Loucy (cell line): Measurements from ENCODE around the gene QSER1.
A peak's percentile ranks its signal among the peaks of the same experiment; 100 is the strongest.

Experiments used
- H2AFZ ChIP-seq: fragments of 200-600 bp; sonication (generic); 2 replicates; pipeline ENCODE4 v1.6.0; 2016; ENCODE audit warnings: antibody characterized with exemption, mild to moderate bottlenecking, low read length, moderate library complexity
- H3F3A ChIP-seq: fragments of 200-600 bp; 2 replicates; pipeline ENCODE4 v1.6.0; 2016; ENCODE audit warnings: antibody characterized with exemption, low read depth, mild to moderate bottlenecking
- H3K27me3 ChIP-seq: fragments of 200-600 bp; sonication (generic); 2 replicates; pipeline ENCODE4 v1.6.1; 2014; ENCODE audit warnings: low read length, mild to moderate bottlenecking; ENCODE audit not compliant: insufficient read depth, poor library complexity, severe bottlenecking
- H3K36me3 ChIP-seq: fragments of 200-600 bp; sonication (generic); 2 replicates; pipeline ENCODE4 v1.6.1; 2016; ENCODE audit warnings: low read length; ENCODE audit not compliant: insufficient read depth
- H3K4me1 ChIP-seq: fragments of 200-600 bp; sonication (generic); 2 replicates; pipeline ENCODE4 v1.5.1; 2014; ENCODE audit warnings: low read length, mild to moderate bottlenecking; ENCODE audit not compliant: insufficient read depth, poor library complexity, severe bottlenecking
- H3K4me2 ChIP-seq: fragments of 200-600 bp; sonication (generic); 2 replicates; pipeline ENCODE4 v1.6.0; 2014; ENCODE audit warnings: antibody characterized with exemption, low read length, low read depth, mild to moderate bottlenecking; ENCODE audit not compliant: poor library complexity, severe bottlenecking
- H3K4me3 ChIP-seq: fragments of 200-600 bp; sonication (generic); 2 replicates; pipeline ENCODE4 v1.5.1; 2014; ENCODE audit warnings: low read length, mild to moderate bottlenecking, mixed read lengths; ENCODE audit not compliant: poor library complexity, severe bottlenecking
- H3K79me2 ChIP-seq: fragments of 200-600 bp; sonication (generic); 2 replicates; pipeline ENCODE4 v1.6.1; 2014; ENCODE audit warnings: low read length; ENCODE audit not compliant: insufficient read depth
- H3K9ac ChIP-seq: fragments of 200-600 bp; sonication (generic); 2 replicates; pipeline ENCODE4 v1.6.0; 2014; ENCODE audit warnings: mild to moderate bottlenecking, low read depth, low read length, moderate library complexity; ENCODE audit not compliant: poor library complexity, severe bottlenecking
- H3K9me2 ChIP-seq: fragments of 200-600 bp; sonication (generic); replicated peaks from 2 replicates; pipeline ENCODE4 v1.6.1; 2016; ENCODE audit warnings: low read depth, low read length, mixed read lengths
- H3K9me3 ChIP-seq: fragments of 200-600 bp; sonication (generic); 2 replicates; pipeline ENCODE4 v1.6.1; 2014; ENCODE audit warnings: mild to moderate bottlenecking, antibody characterized with exemption, low read length, low read depth; ENCODE audit not compliant: insufficient read depth
- H4K20me1 ChIP-seq: fragments of 200-600 bp; sonication (generic); 2 replicates; pipeline ENCODE4 v1.6.0; 2014; ENCODE audit warnings: antibody characterized with exemption, low read length, mild to moderate bottlenecking; ENCODE audit not compliant: insufficient read depth, poor library complexity, severe bottlenecking
- CTCF ChIP-seq: fragments of 200-600 bp; sonication (generic); conservative IDR thresholded peaks from 2 replicates; pipeline ENCODE4 v1.5.1; 2014; ENCODE audit warnings: mild to moderate bottlenecking, antibody characterized with exemption, low read length
- EZH2phosphoT487 ChIP-seq: fragments of 200-600 bp; IDR thresholded peaks from 2 replicates; pipeline ENCODE4 v1.6.1; 2018; ENCODE audit warnings: antibody characterized with exemption, mild to moderate bottlenecking, moderate library complexity, borderline replicate concordance

Gene QSER1

GRCh38 chr11:33001751-33002542 lies 109.3 kb downstream of the QSER1 start:
- no peaks in the 10 kb centered on the region for H3K27me3 ChIP-seq
- H3K79me2 ChIP-seq = no peaks in the 10 kb centered on the region
- H3K9me2 ChIP-seq = no peaks in the 10 kb centered on the region
- no peaks in the 10 kb centered on the region for H4K20me1 ChIP-seq
- TF ChIP-seq CTCF = no peak
- no peak for TF ChIP-seq EZH2phosphoT487
- H3K36me3 ChIP-seq = no peaks in the 10 kb centered on the region
- H3K9ac ChIP-seq = no peak overlapping the region
- 0 out of 2 replicates have a peak, but pooled peaks cover 3% of the 10 kb centered on the region for H3F3A ChIP-seq
- H2AFZ ChIP-seq = no peak overlapping the region
- no peak overlapping the region for H3K4me2 ChIP-seq
- H3K4me3 ChIP-seq = no peak overlapping the region
- H3K4me1 ChIP-seq = peaks cover 22% of the 10 kb centered on the region
- no peaks in the 10 kb centered on the region for H3K9me3 ChIP-seq

GRCh38 chr11:33005175-33005574 lies 112.6 kb downstream of the QSER1 start:
- Histone ChIP-seq H3K9me3 (no peaks in the 10 kb centered on the region), H3K4me2 (peak overlapping the region; percentile 65), H2AFZ (no peak overlapping the region), H3F3A (peaks cover 3% of the 10 kb centered on the region; the same call in 1 of the 2 replicates), H3K27me3 (no peaks in the 10 kb centered on the region), H3K4me1 (peaks cover 22% of the 10 kb centered on the region), H3K36me3 (no peaks in the 10 kb centered on the region), H3K4me3 (peak overlapping the region; percentile 21), H3K79me2 (no peaks in the 10 kb centered on the region), H3K9ac (no peak overlapping the region), H4K20me1 (no peaks in the 10 kb centered on the region), H3K9me2 (no peaks in the 10 kb centered on the region)
- TF ChIP-seq CTCF (no peak), EZH2phosphoT487 (no peak)

- peaks cover 3% of the 10 kb centered on the region; the same call in 1 of the 2 replicates for H3F3A ChIP-seq
- no peak overlapping the region for H2AFZ ChIP-seq
- peak overlapping the region; percentile 21 for H3K4me3 ChIP-seq
- TF ChIP-seq CTCF = no peak
- no peak for TF ChIP-seq EZH2phosphoT487
- H3K9ac ChIP-seq = no peak overlapping the region
- peaks cover 25% of the 10 kb centered on the region for H3K4me1 ChIP-seq
- H3K9me3 ChIP-seq = no peaks in the 10 kb centered on the region
- no peaks in the 10 kb centered on the region for H3K9me2 ChIP-seq
- H3K4me2 ChIP-seq = peak overlapping the region; percentile 65
- H3K79me2 ChIP-seq = no peaks in the 10 kb centered on the region
- no peaks in the 10 kb centered on the region for H4K20me1 ChIP-seq
- no peaks in the 10 kb centered on the region for H3K36me3 ChIP-seq
- no peaks in the 10 kb centered on the region for H3K27me3 ChIP-seq
Measured at GRCh38 chr11:33006010-33006409, 113.4 kb downstream of the QSER1 start.
